Hepatocyte (in vitro differentiated cells): ENCODE measurements around the gene DSTN.

Experiments
- EZH2 ChIP-seq: fragments of 200-600 bp; sonication (generic); IDR thresholded peaks from 2 replicates; pipeline ENCODE4 v1.6.1; 2016; ENCODE audit warnings: antibody characterized with exemption, mild to moderate bottlenecking, borderline replicate concordance
- TF ChIP-seq, protein P1 (sequence below): fragments of 200-600 bp; sonication (generic); IDR thresholded peaks from 2 replicates; pipeline ENCODE4 v1.5.1; 2016; ENCODE audit warnings: antibody characterized with exemption, mild to moderate bottlenecking; ENCODE audit not compliant: poor library complexity

DNA sequence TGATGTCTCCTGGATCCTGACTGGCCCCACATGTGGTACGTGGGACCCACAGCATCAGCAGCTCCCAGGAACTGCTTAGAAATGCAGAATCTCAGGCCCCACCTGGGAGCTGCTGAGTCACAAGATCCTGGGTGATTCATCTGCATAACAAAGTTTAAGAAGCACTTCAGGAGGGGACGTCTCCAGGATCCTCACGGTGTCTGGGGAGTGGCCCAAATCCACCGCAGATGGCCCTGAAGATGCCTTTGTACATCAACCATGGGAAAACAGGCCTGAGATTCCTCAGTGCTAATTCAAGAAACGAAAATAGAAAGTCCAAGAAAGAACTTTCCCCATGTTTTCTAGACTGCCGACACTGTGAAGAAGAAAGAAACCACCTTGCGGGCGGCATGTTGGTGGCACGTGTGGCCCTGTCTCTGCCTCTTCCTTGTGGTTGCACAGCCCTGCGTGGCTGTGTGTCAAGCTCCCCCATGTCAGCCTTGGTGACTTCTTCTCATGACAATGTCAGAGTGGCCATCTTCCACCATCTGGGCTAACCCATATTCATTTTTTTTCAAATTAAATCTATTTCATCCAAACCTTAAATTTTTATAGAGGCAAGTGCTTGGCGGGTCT, 86.1 kb downstream of the DSTN start:
- TF ChIP-seq EZH2, result no peak
- TF ChIP-seq, protein P1, sequence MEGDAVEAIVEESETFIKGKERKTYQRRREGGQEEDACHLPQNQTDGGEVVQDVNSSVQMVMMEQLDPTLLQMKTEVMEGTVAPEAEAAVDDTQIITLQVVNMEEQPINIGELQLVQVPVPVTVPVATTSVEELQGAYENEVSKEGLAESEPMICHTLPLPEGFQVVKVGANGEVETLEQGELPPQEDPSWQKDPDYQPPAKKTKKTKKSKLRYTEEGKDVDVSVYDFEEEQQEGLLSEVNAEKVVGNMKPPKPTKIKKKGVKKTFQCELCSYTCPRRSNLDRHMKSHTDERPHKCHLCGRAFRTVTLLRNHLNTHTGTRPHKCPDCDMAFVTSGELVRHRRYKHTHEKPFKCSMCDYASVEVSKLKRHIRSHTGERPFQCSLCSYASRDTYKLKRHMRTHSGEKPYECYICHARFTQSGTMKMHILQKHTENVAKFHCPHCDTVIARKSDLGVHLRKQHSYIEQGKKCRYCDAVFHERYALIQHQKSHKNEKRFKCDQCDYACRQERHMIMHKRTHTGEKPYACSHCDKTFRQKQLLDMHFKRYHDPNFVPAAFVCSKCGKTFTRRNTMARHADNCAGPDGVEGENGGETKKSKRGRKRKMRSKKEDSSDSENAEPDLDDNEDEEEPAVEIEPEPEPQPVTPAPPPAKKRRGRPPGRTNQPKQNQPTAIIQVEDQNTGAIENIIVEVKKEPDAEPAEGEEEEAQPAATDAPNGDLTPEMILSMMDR, result no peak
